DMS 273 treated with DMSO at 0.1 percent for 48 hours (cell line): ENCODE data around the gene RNF152.

ENCODE experiments used
- DNase-seq: peaks from one replicate; lab custom pipeline; 2025; lab: John Stamatoyannopoulos, UW

Gene RNF152

GRCh38 chr18:61892683-61893308 is at the start of gene RNF152:
Gene RNF152, minus strand, starts transcription at chr18:61893007. Its CDS starts 76,544 bp downstream, at chr18:61816463.
- peak; percentile 58 for DNase-seq

- DNase-seq: no peak
These were observed 49.2 kb upstream of the RNF152 start for GRCh38 chr18:61941948-61942471.

- DNase-seq: no peak
These were observed 46.4 kb upstream of the RNF152 start for GRCh38 chr18:61939046-61939674.

- no peak for DNase-seq
These were observed 42.6 kb upstream of the RNF152 start for GRCh38 chr18:61935362-61935761.

GRCh38 chr18:61931654-61932379 is 39.0 kb upstream of the RNF152 start:
- no peak for DNase-seq

- DNase-seq: no peak
These were observed 37.3 kb upstream of the RNF152 start for GRCh38 chr18:61929881-61930640.

- DNase-seq: no peak
These were observed 33.7 kb upstream of the RNF152 start for GRCh38 chr18:61926532-61926931.

GRCh38 chr18:61924550-61924949 is 31.7 kb upstream of the RNF152 start:
- no peak for DNase-seq

- DNase-seq: no peak
These were observed 29.6 kb upstream of the RNF152 start for GRCh38 chr18:61922435-61922834.

GRCh38 chr18:61921621-61922235 is 28.9 kb upstream of the RNF152 start:
- DNase-seq: no peak

GRCh38 chr18:61917818-61918217 is 25.0 kb upstream of the RNF152 start:
- DNase-seq: no peak

- no peak for DNase-seq
These were observed 19.7 kb upstream of the RNF152 start for GRCh38 chr18:61912476-61912875.

- DNase-seq: no peak
These were observed 17.3 kb upstream of the RNF152 start for GRCh38 chr18:61910101-61910500.

GRCh38 chr18:61908661-61909060 is 15.9 kb upstream of the RNF152 start:
- DNase-seq: no peak

- DNase-seq: peak; percentile 68
These were observed 8.6 kb upstream of the RNF152 start for GRCh38 chr18:61901323-61901986.

GRCh38 chr18:61900504-61901281 is 7.9 kb upstream of the RNF152 start:
- DNase-seq: peak; percentile 81

GRCh38 chr18:61898640-61899101 is 5.9 kb upstream of the RNF152 start:
- no peak for DNase-seq

- DNase-seq: peak; percentile 90
These were observed 4.0 kb upstream of the RNF152 start for GRCh38 chr18:61896757-61897156.

- DNase-seq: no peak
These were observed 3.3 kb upstream of the RNF152 start for GRCh38 chr18:61896118-61896517.
